Muscle of arm (tissue), 12 donors: ENCODE data around the gene FLYWCH1. TPM values are rescaled to one million over a fixed set of nuclear protein-coding genes. Genes with fewer than 3 reads are reported as not detected.

Source experiments
- DNase-seq: peaks from one replicate; pipeline ENCODE4 v3.0.0-alpha.2; 2013
- polyA plus RNA-seq, 12 donors: library from polyadenylated mRNA; unstranded; fragments of 120-200 nt; gene quantifications; one replicate each; pipeline ENCODE4 v1.2.1, GENCODE V29; 2013; ENCODE audit not compliant: insufficient read length in 12 of 12

The FLYWCH1 gene
- polyA plus RNA-seq, 12 donors = 11.7 to 27.5 (median 18.3) TPM; not detected in 1

- no peak for DNase-seq
These were observed 38.1 kb downstream of the FLYWCH1 start for GRCh38 chr16:2949705-2950352.

- DNase-seq = no peak
These were observed 38.6 kb downstream of the FLYWCH1 start for GRCh38 chr16:2950353-2950724.

GRCh38 chr16:2950773-2951172 lies 39.0 kb downstream of the FLYWCH1 start:
- DNase-seq = no peak

DNA sequence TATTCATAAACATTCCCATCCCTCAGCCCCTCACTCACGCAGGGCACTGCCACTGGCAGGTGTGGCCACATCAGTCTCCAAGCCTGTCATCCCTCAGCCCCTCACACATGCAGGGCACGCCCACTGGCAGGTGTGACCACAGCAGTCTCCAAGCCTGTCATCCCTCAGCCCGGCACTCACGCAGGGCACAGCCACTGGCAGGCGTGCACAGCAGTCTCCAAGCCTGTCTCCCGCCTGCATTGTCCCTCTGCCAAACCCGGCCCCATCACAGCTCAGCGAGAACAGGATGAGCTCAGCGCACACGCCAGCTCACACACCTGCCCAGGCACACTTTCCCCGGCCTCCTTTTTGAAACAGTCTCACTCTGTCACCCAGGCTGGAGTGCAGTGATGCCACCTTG lies 40.9 kb downstream of the FLYWCH1 start:
- no peak for DNase-seq

GRCh38 chr16:2953706-2954627 lies 42.2 kb downstream of the FLYWCH1 start:
- no peak for DNase-seq

GRCh38 chr16:2954656-2955381 lies 43.1 kb downstream of the FLYWCH1 start:
- DNase-seq = no peak

- no peak for DNase-seq
These were observed 43.7 kb downstream of the FLYWCH1 start for GRCh38 chr16:2955438-2955778.

DNA sequence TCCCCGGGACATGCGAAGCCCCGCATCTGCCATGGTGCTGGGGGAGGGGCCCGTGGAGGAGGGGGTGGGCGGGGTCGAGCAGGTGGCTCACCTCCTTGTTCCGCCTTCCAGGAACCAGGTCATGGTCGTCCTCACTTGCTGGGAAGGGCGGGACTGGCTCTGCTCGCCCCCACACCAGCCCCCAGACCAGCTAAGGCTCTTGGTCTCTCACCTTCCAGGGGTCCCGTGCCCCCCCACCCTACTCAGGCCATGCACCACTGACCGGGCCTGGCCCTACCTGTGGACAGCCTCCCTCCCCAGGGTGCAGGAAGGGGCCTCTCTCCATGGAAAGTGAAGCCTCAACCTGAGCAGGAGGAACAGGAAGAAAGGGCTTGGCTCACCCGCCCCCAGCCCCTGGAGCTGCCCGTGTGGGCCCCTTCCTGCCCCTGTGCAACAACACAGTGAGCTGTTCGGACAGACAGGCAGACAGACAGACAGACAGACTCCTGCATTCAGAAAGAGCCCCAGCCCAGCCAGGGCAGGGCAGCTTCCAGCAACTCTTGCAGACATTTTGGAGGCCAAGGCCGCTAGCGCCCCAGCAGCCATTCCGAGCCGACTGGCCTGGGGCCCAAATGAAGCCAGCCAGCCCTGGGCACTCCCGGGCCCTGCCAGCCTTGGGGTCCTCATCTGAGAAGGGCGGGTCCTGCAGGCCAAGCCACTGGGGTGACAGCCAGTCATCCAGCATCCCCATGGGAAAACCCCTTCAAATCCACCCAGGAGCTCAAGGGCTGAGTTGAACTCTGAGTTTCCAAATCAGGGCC lies 44.2 kb downstream of the FLYWCH1 start:
- DNase-seq = no peak

DNA sequence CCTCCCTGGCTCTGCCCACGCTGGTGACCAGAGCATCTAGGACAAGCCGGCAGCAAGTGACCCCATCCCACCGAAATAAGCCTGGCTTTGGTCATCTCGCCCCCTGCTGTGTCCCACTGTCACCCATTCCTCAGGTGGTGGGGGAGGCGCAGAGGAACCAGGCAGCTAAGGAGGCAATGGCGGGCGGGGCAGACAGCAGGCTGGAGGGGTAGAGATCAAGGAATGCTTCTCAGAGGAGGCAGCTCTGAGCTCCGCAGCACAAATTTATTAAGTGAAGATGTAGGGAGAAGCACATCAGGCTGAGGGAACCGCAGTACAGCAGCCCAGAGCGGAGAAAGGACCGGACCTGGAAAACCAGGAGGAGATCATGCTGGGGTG lies 44.8 kb downstream of the FLYWCH1 start:
- no peak for DNase-seq

- no peak for DNase-seq
These were observed 47.5 kb downstream of the FLYWCH1 start for GRCh38 chr16:2959206-2959605.

GRCh38 chr16:2960183-2961010 lies 48.7 kb downstream of the FLYWCH1 start:
- DNase-seq = no peak

DNA sequence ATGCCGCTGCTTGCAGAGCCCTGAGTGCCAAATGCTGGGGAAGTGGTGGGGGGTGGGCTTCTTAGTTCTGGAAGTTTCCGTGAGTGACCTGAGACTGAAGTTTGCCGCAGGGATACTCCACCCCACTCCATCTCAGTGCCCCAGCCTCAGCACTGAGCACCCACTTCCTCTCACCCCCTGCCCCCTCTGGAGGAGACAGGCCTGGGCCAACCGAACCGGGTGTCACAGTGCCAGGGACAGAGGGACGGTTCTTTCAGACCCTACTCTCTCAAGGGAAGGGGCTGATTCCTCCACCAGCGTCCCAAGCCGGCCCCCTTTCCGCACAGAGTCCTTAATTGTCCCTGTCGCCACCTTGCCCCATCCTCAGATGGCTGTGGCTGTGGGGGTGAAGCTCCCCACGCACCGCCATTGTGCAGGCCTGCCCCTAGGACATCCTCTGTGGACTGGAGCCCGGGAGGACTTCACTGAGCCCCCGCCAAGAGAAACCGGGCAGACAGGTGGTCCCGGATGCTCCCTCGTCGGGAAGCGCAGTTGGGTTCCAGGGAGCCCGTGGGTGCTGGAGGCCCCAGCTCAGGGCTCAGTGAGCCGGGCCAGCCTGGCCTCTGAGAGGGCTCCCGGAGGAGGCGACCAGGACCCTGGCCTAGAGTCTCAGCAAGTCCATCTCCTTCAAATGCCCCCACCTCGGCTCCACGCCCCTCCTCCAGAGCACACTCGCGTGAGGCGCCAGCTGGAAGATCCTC lies 50.8 kb downstream of the FLYWCH1 start:
- no peak for DNase-seq

DNA sequence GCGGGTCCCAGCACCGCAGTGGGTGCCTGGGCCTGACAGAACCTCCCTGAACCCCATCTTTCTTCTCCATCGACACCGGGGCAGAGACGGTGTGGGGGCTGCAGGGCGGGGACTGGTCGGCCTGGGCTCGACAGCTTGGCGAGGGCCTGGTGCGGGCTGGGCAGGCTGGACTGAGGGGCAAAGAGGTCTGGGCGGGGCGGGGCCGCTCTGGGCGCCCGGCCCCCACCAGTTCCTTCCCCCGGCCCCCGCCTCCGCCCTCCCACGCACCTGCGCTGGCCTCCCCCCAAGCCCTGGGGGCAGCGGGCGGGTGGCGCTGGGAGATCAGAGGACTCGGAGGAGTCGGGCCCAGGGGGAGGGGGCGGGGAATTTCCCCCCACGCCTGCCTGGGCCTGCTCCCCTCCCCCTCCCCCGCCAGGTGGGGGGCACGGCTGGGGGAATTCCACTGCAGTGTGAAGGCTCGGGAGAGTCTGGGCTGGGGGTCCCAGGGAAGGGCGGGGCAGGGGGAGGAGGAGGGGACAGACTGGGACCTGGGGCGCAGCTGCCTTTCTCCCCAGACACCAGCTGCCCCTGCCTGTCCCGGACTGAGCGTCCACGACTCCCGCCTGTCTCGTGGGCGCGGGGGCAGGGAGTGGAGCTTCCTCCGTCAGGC lies 51.5 kb downstream of the FLYWCH1 start:
- DNase-seq = no peak

DNA sequence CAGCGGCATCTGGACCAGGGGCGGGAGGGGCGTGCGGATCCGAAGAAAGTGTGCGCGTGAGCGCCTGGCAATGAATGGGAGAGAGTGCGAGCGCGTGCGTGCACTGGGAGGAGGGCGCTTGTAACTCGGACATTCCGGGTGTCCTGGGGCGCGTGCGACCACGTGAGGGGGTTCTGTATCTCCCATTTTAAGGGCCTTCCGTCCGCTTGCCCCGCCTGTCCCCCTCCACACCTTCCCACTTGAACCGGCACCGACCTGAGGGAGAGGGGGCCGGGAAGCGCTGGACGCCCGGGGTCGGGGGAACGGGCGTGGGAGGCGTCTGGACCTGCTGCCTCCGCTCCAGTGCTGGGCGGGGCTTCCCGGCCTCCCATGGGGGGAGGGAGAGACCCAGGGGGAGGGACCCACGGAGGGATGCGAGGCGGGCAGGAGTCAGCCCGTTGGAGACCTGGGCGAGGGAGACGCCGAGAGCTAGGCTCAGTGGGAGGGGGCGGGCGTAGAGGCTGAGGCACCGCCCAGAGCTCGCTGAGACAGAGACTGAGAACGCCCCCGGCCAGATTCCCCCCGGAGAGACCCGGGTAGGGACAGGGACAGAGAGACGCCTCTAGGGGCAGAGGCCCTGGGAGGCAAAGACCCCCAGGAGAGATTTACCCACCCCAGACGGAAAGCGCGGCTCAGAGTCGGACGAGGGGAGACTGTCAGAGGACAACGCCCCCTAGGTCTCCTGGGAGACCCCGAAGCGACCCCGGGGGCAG lies 52.2 kb downstream of the FLYWCH1 start, which contains the start of gene KREMEN2:
Gene KREMEN2, plus strand, starts transcription at position 553 of the 752 bp plus-strand sequence. CDS start 246 bp downstream, outside the sequence.
- DNase-seq = no peak

DNA sequence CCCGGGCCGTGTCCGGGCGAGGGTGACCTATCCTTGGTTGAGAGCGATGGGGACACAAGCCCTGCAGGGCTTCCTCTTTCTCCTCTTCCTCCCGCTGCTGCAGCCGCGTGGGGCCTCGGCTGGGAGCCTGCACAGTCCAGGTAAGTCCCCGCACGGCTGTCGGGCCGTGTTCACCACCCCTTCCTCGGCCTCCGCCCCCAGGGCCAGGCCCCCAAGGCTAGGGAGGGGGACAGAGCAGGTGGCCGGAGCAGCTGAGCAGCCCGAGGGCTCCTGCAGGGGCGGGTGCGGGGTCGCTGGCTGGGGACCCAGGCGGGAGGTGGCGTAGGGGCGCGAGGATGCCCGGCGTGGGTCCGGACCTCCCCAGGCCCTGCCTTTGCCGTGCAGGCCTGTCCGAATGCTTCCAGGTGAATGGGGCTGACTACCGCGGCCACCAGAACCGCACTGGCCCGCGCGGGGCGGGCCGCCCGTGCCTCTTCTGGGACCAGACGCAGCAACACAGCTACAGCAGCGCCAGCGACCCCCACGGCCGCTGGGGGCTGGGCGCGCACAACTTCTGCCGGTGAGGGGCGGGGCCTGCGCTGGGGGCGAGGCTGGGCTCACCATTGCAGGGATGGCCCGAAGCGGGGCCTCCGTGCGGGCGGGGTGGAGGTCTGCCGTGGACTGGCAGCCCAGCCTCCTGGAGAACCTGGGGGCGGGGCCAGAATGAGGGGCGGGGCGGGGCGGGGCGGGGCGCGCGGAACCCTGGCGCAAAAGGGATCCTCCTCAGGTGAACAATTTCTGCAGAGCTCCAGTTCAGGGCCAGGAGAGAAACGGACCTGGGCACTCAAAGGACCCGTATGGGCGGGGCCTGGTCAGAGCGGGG lies 53.0 kb downstream of the FLYWCH1 start:
- DNase-seq = no peak

DNA sequence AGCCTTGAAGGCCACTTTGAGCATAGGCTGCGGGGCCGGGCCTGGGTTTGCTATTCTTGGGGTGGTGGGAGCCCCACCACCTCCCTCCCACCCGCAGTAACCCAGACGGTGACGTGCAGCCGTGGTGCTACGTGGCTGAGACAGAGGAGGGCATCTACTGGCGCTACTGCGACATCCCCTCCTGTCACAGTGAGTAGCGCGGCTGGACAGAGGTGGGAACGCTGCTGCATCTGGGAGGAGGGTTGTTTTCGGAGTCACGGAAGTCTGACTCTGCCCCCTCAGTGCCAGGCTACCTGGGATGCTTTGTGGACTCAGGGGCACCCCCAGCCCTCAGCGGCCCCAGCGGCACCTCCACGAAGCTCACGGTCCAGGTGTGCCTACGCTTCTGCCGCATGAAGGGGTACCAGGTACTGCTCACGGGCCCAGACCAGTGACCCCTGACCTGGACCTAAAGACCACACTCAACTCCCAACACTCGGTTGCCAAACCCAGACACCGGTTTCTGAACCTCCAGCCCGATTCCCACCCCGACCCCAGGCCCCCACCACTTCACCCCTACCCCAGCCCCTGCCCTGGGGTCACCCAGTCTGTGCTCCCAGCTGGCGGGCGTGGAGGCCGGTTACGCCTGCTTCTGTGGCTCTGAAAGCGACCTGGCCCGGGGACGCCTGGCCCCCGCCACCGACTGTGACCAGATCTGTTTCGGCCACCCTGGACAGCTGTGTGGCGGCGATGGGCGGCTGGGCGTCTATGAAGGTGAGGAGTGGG lies 54.5 kb downstream of the FLYWCH1 start:
- DNase-seq = no peak

DNA sequence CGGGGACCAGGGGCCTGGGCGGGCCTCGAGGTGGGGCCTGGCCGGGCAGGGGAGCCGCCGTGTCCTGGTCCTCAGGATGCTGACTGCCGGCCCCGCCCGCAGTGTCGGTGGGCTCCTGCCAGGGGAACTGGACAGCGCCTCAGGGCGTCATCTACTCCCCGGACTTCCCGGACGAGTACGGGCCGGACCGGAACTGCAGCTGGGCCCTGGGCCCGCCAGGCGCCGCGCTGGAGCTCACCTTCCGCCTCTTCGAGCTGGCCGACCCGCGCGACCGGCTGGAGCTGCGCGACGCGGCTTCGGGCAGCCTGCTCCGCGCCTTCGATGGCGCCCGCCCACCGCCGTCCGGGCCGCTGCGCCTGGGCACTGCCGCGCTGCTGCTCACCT lies 55.1 kb downstream of the FLYWCH1 start:
- DNase-seq = no peak
